ENCODE measurements around the gene PCF11.
"Not testable (repeated sequence)": the region's sequence is repeated elsewhere in the genome, so short reads cannot be mapped to it uniquely, and the experiment has no call there.

The PCF11 gene

GRCh38 chr11:83193315-83194280, 36.7 kb downstream of the PCF11 start, which contains the start of gene ANKRD42:
Gene ANKRD42, plus strand, starts transcription at chr11:83193712. Its CDS starts 959 bp downstream, at chr11:83194671.
- DNase-seq: peak; percentile 90

GRCh38 chr11:83194281-83195142, 37.6 kb downstream of the PCF11 start:
- peak; percentile 76 for DNase-seq

- DNase-seq: no peak
Observed at GRCh38 chr11:83195143-83195466, 38.2 kb downstream of the PCF11 start.

GRCh38 chr11:83195649-83196048, 38.7 kb downstream of the PCF11 start:
- no peak for DNase-seq

GRCh38 chr11:83200035-83200434, 43.1 kb downstream of the PCF11 start:
- DNase-seq: no peak

GRCh38 chr11:83205608-83206185, 48.8 kb downstream of the PCF11 start:
- DNase-seq: no peak

GRCh38 chr11:83206221-83206620, 49.3 kb downstream of the PCF11 start:
- no peak for DNase-seq

- DNase-seq: not testable (repeated sequence)
Observed at GRCh38 chr11:83206771-83207382, 49.9 kb downstream of the PCF11 start.

GRCh38 chr11:83219095-83219494, 62.2 kb downstream of the PCF11 start:
- DNase-seq: no peak

- no peak for DNase-seq
Observed at GRCh38 chr11:83220260-83220659, 63.3 kb downstream of the PCF11 start.

GRCh38 chr11:83221694-83222093, 64.8 kb downstream of the PCF11 start:
- no peak for DNase-seq

- DNase-seq: no peak
Observed at GRCh38 chr11:83222499-83222898, 65.6 kb downstream of the PCF11 start.

GRCh38 chr11:83223457-83223856, 66.5 kb downstream of the PCF11 start:
- DNase-seq: no peak

GRCh38 chr11:83235825-83236224, 78.9 kb downstream of the PCF11 start:
- no peak for DNase-seq
